Hepatocyte (in vitro differentiated cells): ENCODE results near the gene FPGS.

Experiments used
- CTCF ChIP-seq: fragments of 200-600 bp; sonication (generic); IDR thresholded peaks from 2 replicates; pipeline ENCODE4 v1.5.1; 2016; ENCODE audit warnings: antibody characterized with exemption, mild to moderate bottlenecking; ENCODE audit not compliant: poor library complexity
- EZH2phosphoT487 ChIP-seq: fragments of 200-600 bp; sonication (generic); IDR thresholded peaks from one replicate; pipeline ENCODE4 v1.6.1; 2018; ENCODE audit warnings: antibody characterized with exemption, mild to moderate bottlenecking, low read depth, moderate library complexity; ENCODE audit not compliant: unreplicated experiment, severe bottlenecking

- no peak for TF ChIP-seq CTCF
- TF ChIP-seq EZH2phosphoT487: no peak
Measured at GRCh38 chr9:127761061-127761460, 41.6 kb upstream of the FPGS start.
